Skeletal muscle tissue (tissue), 4 donors: ENCODE data around the gene BCL2L2. TPM values are rescaled to one million over a fixed set of nuclear protein-coding genes. Genes with fewer than 3 reads are reported as not detected.
"Not testable (repeated sequence)": the region's sequence is repeated elsewhere in the genome, so short reads cannot be mapped to it uniquely, and the experiment has no call there.

Experiments used
- H3K27ac ChIP-seq: one replicate; pipeline ENCODE4 v1.7.0; 2013; ENCODE audit warnings: mild to moderate bottlenecking, low read depth, low read length, inconsistent platforms
- H3K27me3 ChIP-seq, 3 donors: one replicate each; pipeline ENCODE4 v1.7.0; 2013; ENCODE audit warnings: low read length in 3 of 3; ENCODE audit not compliant: control insufficient read depth in 3 of 3, insufficient read depth in 3 of 3
- H3K36me3 ChIP-seq, 3 donors: one replicate each; pipeline ENCODE4 v1.7.0; 2013; ENCODE audit warnings: low read length in 3 of 3; ENCODE audit not compliant: control insufficient read depth in 3 of 3, insufficient read depth in 3 of 3
- H3K4me1 ChIP-seq, 3 donors: one replicate each; pipeline ENCODE4 v1.7.0; 2013; ENCODE audit warnings: low read length in 3 of 3, mild to moderate bottlenecking in 3 of 3; ENCODE audit not compliant: control insufficient read depth in 3 of 3, insufficient read depth in 3 of 3
- H3K4me3 ChIP-seq, 3 donors: one replicate each; pipeline ENCODE4 v1.7.0; 2013; ENCODE audit warnings: low read length in 3 of 3
- H3K9ac ChIP-seq, 3 donors: one replicate each; pipeline ENCODE4 v1.7.0; 2013; ENCODE audit warnings: low read length in 3 of 3, mild to moderate bottlenecking in 3 of 3, moderate library complexity in 2 of 3, low read depth in 1 of 3
- H3K9me3 ChIP-seq, 3 donors: one replicate each; pipeline ENCODE4 v1.7.0; 2013; ENCODE audit warnings: low read length in 3 of 3; ENCODE audit not compliant: control insufficient read depth in 3 of 3
- total RNA-seq: library from RNA; depleted of rRNA; stranded (reverse); fragments of >200 nt; gene quantifications from one replicate; pipeline ENCODE4 v1.2.3, GENCODE V29; 2014
- donor health status: Osteomylitis.

Gene BCL2L2
- total RNA-seq, 1 donor from 2014 or later = 11.0 TPM

- Histone ChIP-seq H3K9me3 (no peaks in the 10 kb centered on the region), H3K9ac (no peak overlapping the region), H3K4me3 (no peak overlapping the region), H3K27ac (no peak overlapping the region), H3K4me1 (peaks cover 20 to 22% (median 22%) of the 10 kb centered on the region in 3 donors), H3K27me3 (no peaks in the 10 kb centered on the region), H3K36me3 (peaks cover 20 to 27% (median 23%) of the 10 kb centered on the region in 3 donors)
Measured at GRCh38 chr14:23324993-23325392, 18.4 kb downstream of the BCL2L2 start.

GRCh38 chr14:23325746-23326145 lies 19.1 kb downstream of the BCL2L2 start:
- not testable (repeated sequence) for H3K9ac ChIP-seq, H3K27me3 ChIP-seq, H3K4me3 ChIP-seq, H3K27ac ChIP-seq, H3K9me3 ChIP-seq
- peaks cover 14 to 16% (median 15%) of the 10 kb centered on the region in 3 donors for H3K4me1 ChIP-seq
- H3K36me3 ChIP-seq = peaks cover 20 to 27% (median 23%) of the 10 kb centered on the region in 3 donors

GRCh38 chr14:23326491-23327332 lies 20.1 kb downstream of the BCL2L2 start:
- no peaks in the 10 kb centered on the region for H3K27me3 ChIP-seq
- peaks cover 20 to 27% (median 23%) of the 10 kb centered on the region in 3 donors for H3K36me3 ChIP-seq
- peaks cover 14 to 16% (median 15%) of the 10 kb centered on the region in 3 donors for H3K4me1 ChIP-seq
- no peak overlapping the region for H3K27ac ChIP-seq
- no peak overlapping the region for H3K4me3 ChIP-seq
- no peak overlapping the region for H3K9ac ChIP-seq
- no peaks in the 10 kb centered on the region for H3K9me3 ChIP-seq

GRCh38 chr14:23327947-23328744 lies 21.5 kb downstream of the BCL2L2 start:
- Histone ChIP-seq H3K9me3 (no peaks in the 10 kb centered on the region), H3K9ac (no peak overlapping the region), H3K4me3 (no peak overlapping the region), H3K36me3 (peaks cover 18 to 21% (median 19%) of the 10 kb centered on the region in 3 donors), H3K27ac (no peak overlapping the region), H3K27me3 (no peaks in the 10 kb centered on the region), H3K4me1 (peaks cover 2 to 4% (median 2%) of the 10 kb centered on the region in 3 donors)

DNA sequence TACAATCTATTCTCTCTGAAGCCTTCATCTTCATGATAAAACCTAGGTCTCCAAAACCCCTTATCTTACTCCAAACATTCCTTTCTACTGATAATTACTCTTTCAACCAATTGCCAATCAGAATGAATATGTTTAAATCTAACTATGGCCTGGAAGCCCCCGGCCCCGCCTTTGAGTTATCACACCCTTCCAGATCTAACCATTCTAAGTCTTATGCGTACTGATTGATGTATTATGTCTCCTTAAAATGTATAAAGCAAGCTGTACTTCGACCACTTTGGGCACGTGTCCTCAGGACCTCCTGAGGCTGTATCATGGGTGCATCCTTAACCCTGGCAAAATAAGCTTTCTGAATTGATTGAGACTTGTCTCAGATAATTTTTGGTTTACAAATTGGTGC lies 29.0 kb downstream of the BCL2L2 start:
- no peak overlapping the region for H3K4me3 ChIP-seq
- H3K4me1 ChIP-seq = no peaks in the 10 kb centered on the region
- H3K36me3 ChIP-seq = no peaks in the 10 kb centered on the region
- peaks cover 0 to 2% (median 0%) of the 10 kb centered on the region in 3 donors for H3K27me3 ChIP-seq
- no peaks in the 10 kb centered on the region for H3K9me3 ChIP-seq
- no peak overlapping the region for H3K9ac ChIP-seq
- H3K27ac ChIP-seq = no peak overlapping the region

- Histone ChIP-seq H3K4me3 (no peak overlapping the region), H3K27me3 (peaks cover 0 to 2% (median 0%) of the 10 kb centered on the region in 3 donors), H3K9me3 (no peaks in the 10 kb centered on the region), H3K36me3 (no peaks in the 10 kb centered on the region), H3K9ac (no peak overlapping the region), H3K27ac (no peak overlapping the region), H3K4me1 (no peaks in the 10 kb centered on the region)
Measured at GRCh38 chr14:23339506-23340268, 33.1 kb downstream of the BCL2L2 start.

DNA sequence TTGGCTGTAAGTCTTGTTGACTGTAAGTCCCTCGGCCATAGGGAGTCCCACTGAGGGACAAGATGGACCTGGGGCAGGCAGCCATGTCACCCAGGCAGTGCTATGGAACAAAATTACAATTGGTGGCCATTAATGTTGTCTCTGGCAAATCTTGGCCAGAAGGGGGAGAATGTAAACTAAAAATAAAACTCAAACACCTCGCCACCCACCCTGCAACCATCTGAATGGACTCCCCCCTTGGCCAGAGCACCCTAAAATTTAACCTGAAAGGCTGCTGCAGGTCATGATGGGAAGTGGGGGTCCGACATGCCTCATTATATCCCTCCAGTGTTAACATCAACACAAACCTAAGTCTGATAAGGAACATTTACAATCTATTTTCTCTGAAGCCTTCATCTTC lies 37.8 kb downstream of the BCL2L2 start:
- H3K27ac ChIP-seq = no peak overlapping the region
- H3K27me3 ChIP-seq = no peaks in the 10 kb centered on the region
- H3K4me1 ChIP-seq = no peaks in the 10 kb centered on the region
- no peak overlapping the region for H3K4me3 ChIP-seq
- no peaks in the 10 kb centered on the region for H3K9me3 ChIP-seq
- H3K36me3 ChIP-seq = no peaks in the 10 kb centered on the region
- H3K9ac ChIP-seq = no peak overlapping the region

DNA sequence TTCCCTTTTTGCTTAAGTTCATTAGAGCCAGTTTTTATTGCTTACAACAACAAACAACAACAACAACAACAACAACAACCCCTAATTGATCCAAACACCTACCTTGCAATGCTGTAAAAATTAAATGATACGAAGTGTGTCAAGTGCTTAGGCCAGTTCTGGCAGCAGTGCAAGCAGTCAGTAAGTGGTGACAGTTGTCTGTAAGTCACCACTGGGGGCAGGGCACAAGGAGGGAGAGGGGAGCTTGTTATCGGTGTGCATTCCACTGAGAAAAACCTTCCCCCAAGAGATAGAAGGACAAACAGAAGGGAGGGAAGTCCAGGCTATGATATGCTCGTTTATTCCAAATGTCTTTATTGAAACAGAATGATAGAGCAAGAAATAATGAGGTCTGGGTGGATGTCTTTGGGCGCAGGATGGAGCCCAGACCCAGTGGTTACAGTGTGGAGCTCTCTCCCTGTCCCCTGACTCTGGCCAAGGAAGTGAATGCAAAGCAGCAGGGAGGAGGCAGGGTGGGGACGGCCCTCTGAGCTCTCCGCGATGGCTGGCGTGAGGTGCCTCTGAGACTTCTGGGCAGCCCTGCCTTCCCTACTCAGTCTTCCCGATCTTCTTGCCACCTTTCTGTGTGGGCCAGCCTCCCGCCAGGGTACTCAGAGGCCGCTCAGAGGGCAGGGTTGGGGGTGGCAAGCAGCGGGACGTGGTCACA lies 39.5 kb downstream of the BCL2L2 start:
- Histone ChIP-seq H3K4me3 (no peak overlapping the region), H3K27me3 (peaks cover 0 to 8% (median 6%) of the 10 kb centered on the region in 3 donors), H3K4me1 (no peaks in the 10 kb centered on the region), H3K36me3 (no peaks in the 10 kb centered on the region), H3K9ac (no peak overlapping the region), H3K27ac (no peak overlapping the region), H3K9me3 (no peaks in the 10 kb centered on the region)

- H3K4me3 ChIP-seq = no peak overlapping the region
- peaks cover 3 to 15% (median 13%) of the 10 kb centered on the region in 3 donors for H3K27me3 ChIP-seq
- H3K4me1 ChIP-seq = peaks cover 3 to 4% (median 3%) of the 10 kb centered on the region in 3 donors
- no peaks in the 10 kb centered on the region for H3K36me3 ChIP-seq
- H3K9ac ChIP-seq = no peak overlapping the region
- H3K9me3 ChIP-seq = no peaks in the 10 kb centered on the region
- H3K27ac ChIP-seq = no peak overlapping the region
Measured at GRCh38 chr14:23346693-23347405, 40.2 kb downstream of the BCL2L2 start.
